Fibroblast of gingiva (primary cell): Measurements from ENCODE around the gene TPK1.
"Not testable (repeated sequence)": the region's sequence is repeated elsewhere in the genome, so short reads cannot be mapped to it uniquely, and the experiment has no call there.

Experiments
- DNase-seq: peaks from one replicate; pipeline ENCODE4 v3.0.0-alpha.2; 2011; ENCODE audit warnings: low read depth

TPK1 gene

DNA sequence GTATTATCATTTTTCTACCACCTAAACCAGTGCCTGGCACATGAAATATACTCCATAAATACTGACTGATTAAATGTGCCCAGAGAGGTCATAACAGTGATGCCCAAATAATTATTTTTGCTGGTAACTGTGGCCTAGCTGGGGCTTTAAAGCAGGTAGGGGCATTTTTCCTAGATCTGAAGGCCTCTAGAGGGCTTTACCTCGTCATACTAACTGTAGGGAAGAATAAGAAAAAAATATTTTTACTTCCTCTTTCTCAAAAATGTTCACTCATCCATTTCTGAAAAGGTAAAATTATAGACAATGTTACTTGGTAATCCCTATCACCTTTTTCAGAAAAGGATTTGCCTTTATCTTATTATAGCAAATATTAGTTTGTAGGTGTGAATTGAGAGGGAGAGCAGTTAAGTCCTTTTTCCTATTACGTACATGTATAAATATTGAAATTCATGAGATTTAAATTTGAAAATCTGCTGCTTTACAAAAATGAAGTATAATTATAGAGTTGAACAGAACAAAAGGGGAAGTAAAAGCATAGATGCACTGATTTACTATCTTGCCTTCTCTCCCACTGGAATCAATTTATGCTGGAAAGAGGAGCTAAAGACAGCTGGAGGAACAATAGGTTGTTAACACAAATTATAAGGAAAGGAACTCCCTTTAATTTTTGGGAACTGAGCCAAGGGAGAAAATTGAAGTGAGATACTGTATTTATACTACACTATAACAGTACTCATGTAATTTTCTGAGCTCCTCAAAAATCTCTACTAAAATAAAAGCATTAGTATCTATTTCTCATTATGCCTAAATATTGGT lies 360.8 kb downstream of the TPK1 start:
- DNase-seq: no peak

GRCh38 chr7:144474363-144474762 lies 361.5 kb downstream of the TPK1 start:
- no peak for DNase-seq

DNA sequence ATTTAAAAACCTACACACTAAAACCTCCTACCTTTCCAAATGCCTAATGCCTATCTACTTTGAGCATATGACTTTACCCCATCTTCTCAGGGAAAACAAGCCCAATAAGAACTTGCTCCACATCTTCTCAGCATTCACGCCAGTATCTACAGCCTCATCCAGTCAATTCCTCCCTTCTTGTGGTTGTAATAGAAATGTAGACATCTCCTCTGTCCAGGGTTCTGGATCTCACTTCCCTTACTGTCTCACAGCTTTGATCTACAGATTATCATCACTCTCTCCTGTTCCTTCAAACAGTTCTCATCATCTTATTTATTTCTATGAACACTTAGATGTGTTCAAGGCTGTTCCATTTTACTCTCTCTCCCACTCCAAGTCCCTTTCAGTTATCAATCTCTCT lies 361.9 kb downstream of the TPK1 start:
- no peak for DNase-seq

GRCh38 chr7:144470078-144470477 lies 365.8 kb downstream of the TPK1 start:
- no peak for DNase-seq

- peak; percentile 38 for DNase-seq
Measured at GRCh38 chr7:144468990-144469732, 366.7 kb downstream of the TPK1 start.

GRCh38 chr7:144459635-144460034 lies 376.2 kb downstream of the TPK1 start:
- DNase-seq: no peak

GRCh38 chr7:144455040-144455404 lies 380.8 kb downstream of the TPK1 start:
- no peak for DNase-seq

DNA sequence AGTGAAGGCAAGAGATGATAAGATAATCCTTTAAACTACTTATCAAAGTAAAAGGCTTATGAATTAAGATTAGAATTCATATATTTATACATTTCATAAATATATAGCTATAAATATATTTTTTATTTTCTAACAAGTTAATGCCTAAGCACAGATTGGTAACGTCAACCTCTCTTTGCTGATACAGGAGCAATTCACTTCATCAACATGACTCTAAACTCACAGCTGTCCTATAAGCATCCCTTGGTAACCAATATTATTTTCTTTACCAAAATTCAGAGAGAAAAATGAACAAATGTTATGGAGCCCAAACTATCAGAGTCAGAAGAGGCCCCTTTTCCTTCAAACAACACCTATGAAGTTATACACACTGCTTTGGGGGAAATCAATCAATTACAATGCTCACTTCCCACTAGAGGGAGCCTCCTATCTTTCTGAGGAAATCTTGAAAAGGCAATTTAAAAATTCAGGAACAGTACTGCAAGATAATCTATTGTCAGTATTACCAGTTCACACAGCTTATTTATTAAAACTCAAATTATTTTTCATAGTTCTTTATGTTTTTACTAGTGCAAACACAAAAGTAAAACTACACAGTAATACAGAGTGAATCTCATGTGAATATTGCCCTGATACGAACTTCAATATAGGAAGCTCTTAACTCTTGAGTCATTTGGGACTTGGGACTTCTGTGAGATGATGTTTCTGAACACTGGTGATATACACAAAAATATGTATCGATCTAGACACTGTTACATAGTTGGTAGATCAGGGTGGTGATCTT lies 381.4 kb downstream of the TPK1 start:
- DNase-seq: no peak

DNA sequence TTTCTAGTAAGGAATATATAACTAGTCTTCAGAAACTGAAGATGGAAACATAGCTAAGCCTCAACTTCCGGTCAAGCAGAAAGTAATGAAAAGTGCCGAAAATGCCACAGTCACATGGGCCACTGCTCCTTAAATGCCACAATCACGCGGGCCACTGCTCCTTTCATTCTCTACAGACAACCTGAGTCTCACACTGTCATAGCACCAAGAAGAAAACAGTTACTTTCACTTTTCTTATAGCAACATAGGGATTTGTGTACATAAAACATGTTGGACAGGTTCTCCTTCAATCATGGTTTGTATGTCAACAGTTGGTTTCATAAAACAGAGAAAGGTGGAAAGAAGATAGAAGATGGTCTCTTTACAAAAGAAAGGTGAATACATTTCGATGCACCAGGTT lies 383.8 kb downstream of the TPK1 start:
- no peak for DNase-seq

DNA sequence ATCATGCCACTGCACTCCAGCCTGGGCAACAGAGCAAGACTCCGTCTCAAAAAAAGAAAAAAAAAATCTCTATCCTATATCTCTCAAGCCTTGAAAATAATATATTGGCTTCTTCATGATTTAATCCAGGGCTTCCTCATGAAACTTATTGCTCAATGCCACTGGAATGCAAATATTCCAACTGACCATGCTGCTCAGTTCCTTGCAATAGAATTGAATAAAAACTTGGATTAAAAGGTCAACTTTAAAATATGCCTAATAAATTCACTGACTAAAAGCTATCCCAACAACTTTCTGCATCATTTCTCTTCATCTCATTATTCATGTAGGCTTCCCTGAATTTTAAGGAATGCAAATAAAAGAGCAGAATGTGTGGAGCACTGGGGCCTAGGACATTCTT lies 390.3 kb downstream of the TPK1 start:
- DNase-seq: no peak

DNA sequence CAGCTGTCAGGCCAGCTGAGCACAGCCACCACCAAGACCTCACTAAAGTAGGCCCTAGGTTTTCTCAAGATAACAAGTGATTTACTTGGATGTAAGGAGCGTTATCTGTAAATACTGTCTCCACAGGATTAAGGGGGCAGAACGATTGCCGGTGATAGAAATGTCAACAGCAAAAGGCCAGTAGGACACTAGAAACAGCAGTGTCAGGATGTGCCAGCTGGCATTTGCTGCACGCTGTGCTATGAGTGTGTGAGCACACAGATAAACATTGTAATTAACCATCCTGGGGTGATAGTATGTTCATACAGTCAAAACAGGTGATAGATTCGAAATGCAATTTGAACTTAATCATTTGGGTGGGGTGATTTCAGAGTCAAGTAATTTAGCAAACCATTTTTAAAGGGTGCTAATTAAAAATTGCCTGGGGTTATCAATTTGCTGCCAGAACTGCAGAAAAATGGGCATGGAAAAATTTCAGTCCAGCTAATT lies 396.1 kb downstream of the TPK1 start:
- no peak for DNase-seq

DNA sequence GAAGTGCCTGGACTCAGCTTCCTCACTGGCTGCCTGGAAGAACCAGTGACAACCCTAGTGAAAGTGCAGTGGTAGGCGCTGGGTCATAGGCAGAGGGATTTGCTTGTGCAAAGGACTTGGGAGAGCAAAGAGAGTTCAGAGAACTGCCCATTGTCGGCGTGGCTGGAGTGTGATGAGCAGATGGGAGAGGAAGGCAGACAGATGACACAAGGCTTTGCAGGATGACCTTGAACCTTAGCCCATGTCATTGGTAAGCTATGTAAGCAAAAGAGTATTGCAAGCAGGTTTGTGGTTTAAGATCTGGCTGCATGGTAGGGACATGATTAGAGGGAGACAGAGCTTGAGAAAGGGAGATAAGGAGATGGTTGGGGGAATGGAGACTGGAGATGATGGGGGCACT lies 397.1 kb downstream of the TPK1 start:
- DNase-seq: no peak

GRCh38 chr7:144437370-144438191 lies 398.3 kb downstream of the TPK1 start:
- peak; percentile 54 for DNase-seq

GRCh38 chr7:144436500-144436899 lies 399.4 kb downstream of the TPK1 start:
- no peak for DNase-seq

DNA sequence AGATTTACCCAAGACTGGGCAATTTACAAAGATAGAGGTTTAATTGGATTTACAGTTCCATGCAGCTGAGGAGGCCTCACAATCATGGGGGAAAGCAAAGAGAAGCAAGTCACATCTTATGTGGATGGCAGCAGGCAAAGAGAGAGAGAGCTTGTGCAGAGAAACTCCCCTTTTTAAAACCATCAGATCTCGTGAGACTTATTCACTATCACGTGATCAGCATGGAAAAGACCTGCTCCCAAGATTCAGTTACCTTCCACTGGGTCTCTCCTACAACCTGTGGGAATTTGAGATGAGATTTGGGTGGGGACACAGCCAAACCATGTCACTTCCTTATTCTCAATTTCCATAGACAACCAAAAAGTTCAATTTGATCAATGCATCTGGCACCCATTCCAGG lies 407.4 kb downstream of the TPK1 start:
- no peak for DNase-seq

GRCh38 chr7:144427539-144427938 lies 408.3 kb downstream of the TPK1 start:
- DNase-seq: not testable (repeated sequence)

GRCh38 chr7:144418931-144419330 lies 416.9 kb downstream of the TPK1 start:
- DNase-seq: not testable (repeated sequence)

DNA sequence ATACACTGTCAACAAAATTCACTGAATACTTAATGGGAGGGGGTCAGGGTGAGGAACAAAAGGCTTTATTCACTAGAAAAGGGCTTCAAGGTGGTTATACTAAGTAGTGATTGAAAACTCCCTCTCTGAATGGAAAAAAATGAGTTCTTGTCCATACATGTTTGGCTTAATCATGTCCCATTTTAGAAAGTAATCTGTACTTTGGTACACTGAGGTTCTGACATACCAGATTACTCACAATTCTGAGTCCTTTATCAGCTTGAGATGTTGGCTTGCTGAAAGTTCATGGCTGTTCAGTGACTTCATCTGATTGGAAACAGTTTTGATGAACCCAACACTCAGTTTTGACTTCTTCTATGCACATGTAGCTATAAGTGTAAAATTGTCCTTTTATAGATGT lies 419.5 kb downstream of the TPK1 start:
- no peak for DNase-seq

- no peak for DNase-seq
Measured at GRCh38 chr7:144415858-144416257, 420.0 kb downstream of the TPK1 start.

- DNase-seq: no peak
Measured at GRCh38 chr7:144414815-144415214, 421.0 kb downstream of the TPK1 start.

- DNase-seq: no peak
Measured at GRCh38 chr7:144410441-144410840, 425.4 kb downstream of the TPK1 start.

DNA sequence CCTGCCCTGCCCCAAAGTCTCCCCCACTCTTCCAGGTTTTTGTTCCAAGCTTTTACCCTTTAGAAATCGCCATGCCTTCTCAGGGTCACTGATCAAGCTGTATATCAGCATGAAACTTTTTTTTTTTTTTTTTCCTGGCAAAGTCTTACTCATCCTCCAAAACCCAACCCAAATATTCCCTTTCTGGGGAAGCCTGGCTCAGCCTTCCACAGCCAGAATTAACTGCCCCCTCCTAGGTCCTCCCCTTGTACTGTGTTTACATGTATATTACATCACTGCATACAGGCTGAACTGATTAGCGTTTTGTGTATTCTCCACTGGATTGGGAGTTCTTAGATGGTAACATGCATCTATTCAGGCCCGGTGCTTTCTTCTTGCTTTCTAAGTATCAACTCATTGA lies 427.7 kb downstream of the TPK1 start:
- DNase-seq: peak; percentile 29
